HG03280 (cell line): ENCODE measurements around the gene INPP5E.

ENCODE experiments used
- ATAC-seq: cut with Tn5 transposase; IDR thresholded peaks from one replicate; pipeline ENCODE4 v1.9.1; 2021; ENCODE audit warnings: mild to moderate bottlenecking, moderate library complexity; ENCODE audit not compliant: unreplicated experiment

The INPP5E gene

DNA sequence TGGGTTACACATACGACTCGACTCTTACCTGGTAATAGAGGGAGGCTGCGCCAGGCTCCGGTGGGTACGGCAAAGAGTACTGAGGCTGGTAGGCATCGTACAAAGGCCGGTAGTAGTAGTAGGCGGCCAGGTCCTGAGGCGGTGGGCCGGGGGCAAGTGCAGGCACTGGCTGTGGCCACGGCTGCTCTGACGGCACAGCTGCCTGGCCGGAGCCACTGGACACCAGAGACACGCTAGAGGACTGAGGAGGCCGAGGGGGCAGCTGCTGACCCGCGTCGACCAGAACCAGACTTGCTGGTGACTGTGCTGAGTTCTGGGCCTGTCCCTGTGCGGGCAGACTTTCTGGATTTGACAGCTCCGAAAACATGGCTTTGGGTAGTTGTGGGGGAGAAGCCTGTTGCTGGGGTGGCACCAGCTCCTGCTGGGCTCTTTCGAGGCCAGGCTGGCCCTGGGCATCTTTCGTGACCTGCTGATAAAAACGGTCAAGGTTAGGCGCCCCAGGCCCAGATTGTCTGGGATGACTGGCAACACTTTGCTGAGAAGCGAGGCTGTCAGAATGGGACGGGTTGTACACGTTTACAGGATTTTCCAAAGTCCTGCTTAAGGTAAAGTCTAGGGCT lies 34.5 kb upstream of the INPP5E start:
- no peak for ATAC-seq

DNA sequence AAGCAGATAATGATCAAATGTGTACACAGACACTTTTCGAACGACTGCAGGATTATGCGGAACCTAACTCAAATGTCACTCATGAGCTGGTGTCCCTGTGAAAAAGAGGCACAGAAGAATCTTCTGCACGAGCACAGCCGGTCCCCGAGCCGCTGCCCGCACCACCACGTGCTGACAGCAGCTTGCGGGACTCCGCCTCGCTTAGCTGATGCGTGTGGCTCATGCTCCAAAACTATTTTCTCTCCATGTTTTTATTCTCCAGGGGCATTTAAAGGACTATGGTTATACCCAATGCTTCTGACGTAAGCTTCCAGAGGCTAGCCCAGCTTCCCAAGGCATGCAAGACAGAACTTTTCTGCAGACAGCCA lies 33.7 kb upstream of the INPP5E start:
- no peak for ATAC-seq

DNA sequence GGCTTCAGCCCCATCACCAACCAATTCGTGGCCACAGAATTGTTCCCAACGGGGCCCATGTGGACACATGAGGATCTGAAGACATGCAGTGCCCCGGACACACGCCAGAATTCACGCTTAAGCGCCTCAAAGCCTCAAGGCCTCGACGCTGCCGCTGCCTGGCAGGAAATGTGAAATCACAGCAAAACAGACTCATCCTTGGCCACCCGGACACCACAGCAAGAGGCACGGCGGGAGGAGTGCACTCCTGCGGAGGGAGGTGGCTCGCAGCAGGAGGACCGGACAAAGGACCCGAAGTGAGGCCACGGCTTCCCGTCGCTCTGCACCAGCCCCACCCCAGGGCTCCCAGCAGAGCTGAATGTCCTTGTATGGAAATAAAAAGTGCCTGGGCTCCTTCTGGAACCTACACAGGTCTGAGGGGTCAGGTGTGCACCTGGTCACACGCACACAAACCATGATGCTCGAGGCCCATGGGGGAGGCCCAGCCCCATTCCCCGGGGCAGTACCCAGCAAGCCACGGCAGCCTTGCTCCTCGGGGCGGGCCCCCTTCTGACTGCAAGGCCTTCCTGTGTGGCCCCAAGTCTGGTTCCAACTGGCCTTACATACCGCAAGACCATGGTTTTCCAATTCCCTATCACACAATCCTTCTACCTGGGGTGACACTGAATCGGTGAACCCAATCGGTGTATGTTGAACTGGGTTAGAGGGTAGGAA lies 33.2 kb upstream of the INPP5E start:
- ATAC-seq: no peak

DNA sequence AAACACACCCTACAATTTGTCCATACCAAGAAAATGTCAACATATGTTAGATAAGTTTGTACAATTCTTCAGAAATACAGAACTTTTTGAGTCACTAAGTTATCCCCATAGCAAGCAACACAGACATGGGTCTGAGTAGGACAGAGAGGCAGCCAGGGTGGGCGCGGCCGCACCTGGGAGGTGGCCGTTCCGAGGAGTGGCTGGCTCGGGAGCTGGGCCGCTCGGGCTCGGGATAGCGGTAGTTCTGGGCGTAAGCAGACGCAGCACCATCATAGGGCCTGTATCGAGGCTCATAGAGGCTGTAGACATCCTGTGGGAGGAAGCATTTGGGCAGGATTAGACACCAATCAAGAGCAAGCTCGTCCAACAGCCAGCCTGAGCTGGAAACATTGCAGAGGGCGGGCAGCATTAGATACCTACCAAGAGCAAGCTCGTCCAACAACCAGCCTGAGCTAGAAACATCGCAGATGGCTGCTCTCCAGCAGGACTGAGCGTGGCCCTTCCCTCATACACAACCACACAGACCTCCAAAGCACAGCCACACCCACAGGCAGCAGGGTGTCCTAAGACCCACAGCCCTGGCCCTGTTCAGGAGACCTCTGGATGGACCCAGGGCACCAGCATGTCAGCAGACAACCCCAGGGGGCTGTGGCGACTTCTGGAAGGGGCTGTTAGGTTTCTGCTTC lies 32.3 kb upstream of the INPP5E start:
- no peak for ATAC-seq

DNA sequence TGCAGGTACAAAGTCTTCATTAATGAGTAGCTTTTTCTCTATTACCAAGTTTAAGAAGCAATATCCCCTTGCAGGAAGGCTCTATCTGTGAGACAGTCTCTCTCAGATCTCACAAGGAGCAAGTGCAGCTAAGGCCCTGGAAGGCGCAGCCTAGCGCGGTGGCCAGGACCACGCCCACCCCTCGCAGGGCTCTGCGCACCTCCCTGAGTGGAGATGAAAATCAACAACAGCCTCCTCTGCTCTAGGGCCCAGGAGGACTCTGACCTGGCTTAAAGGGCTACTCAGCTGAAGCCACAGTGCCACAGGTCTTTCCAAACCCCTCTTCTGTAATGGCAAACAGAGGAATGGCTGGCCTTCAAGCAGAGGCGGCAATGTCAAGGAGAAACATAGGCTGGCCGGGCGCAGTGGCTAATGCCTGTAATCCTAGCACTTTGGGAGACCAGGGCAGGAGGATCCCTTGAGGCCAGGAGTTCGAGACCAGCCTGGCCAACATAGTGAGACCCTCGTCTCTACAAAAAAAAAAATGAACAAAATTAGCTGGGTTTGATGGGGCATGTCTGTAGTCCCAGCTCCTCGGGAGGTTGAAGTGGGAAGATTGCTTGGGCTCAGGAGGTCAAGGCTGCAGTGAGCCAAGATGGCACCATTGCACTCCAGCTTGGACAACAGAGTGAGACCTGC lies 31.3 kb upstream of the INPP5E start:
- no peak for ATAC-seq

DNA sequence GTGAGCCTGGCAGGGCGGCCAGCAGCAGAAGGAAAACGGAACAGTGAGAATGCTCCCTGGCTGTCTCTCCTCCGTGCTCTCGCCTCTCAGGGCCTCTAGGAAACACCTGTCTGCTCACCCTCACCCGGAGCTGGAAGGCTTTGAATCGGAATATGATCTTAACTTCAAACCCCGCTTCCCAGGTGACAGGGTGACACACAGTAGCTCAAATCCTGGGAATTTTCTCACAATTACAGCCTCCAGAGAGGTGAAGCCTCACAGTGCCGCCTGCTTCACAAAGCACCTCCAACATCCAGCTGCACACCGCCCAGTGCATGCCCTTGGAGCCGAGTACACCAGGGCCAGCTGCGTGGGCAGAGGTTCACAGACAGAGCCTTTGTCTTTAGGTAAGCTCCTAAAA lies 30.7 kb upstream of the INPP5E start:
- no peak for ATAC-seq

DNA sequence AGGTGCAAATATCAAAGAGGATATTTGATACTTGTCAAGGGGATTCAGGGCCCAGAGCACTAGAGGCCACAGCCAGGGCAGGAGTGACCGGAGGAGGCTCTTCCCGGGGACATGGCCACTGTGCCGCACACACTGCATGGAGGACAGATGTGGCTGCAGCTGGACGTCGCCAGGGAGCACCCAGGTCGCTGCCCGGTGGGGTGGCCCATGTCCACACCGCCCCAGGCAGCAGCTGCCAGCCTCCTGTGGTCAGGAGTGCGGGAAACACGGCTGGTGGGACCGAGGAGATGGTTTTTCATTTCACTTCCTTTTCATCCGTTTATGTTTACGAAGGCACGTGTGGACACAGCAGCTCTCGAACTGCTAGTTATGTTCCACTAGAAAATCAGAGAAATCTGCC lies 28.1 kb upstream of the INPP5E start:
- no peak for ATAC-seq

DNA sequence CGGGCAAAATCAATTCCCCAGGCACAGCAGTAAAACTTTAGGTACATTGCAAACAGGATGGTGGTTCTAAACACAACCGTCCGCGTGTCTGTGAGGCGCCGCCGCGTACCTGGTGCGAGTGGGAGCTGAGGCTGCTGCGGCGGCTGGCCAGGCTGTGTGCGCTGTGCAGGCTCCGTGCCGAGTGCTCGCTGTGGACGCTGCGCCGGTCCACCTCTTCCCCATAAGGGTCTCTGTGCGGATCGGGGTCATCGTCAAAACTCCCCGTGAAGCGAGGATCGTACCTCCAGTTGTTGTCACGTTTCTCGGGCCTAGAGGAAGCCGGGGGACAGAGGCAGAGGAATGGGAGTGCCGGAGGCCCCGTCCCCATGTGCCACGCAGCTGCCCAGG lies 26.5 kb upstream of the INPP5E start:
- ATAC-seq: no peak

DNA sequence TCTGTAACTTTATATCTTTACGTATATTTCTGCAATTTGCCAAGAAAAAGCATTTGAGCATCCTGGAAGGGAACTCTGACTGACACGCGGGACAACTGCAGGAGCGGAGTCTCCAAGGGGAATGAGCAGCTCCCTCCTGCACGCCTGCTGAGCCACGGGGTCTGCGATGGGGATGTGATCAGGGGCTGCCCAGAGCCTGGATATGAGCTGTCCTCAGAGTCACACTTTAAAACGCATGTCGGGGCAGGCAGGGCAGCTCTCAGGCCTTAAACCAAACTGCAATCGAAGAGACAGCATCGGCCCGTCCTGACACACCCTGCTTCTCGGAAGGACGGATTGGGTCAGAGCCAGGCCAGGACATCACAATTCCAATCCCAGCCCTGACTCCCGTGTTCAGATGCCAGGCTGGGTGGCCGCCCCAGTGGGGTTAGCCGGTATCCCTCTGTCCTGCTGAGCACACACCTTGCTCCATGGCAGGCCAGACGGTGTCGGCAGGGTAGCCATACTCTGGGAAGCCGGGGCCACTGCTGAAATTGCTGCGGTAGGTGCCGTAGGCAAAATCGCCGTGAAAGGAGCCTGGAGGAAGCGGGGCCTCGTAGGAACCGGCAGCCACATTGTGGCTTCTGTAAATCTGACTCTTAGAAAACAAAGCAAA lies 26.0 kb upstream of the INPP5E start:
- ATAC-seq: no peak

DNA sequence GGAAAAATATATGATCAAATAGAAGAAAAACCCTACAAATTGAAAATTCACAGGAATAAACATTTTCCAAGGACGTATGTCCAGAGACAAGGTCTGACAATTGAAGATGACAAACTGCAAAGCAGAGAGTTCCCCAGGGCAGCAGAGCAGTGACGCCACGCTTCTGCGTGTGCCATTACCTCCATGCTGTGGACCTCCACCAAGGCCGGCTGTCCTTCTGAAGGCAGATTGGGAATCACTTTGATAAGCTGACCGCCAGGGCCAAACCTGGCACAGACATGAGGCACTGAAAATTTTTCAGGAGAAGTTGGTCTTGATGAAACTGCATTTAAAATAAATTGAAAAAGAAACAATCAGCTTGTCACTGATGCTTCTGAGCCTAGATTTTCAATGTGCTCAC lies 24.6 kb upstream of the INPP5E start:
- no peak for ATAC-seq

DNA sequence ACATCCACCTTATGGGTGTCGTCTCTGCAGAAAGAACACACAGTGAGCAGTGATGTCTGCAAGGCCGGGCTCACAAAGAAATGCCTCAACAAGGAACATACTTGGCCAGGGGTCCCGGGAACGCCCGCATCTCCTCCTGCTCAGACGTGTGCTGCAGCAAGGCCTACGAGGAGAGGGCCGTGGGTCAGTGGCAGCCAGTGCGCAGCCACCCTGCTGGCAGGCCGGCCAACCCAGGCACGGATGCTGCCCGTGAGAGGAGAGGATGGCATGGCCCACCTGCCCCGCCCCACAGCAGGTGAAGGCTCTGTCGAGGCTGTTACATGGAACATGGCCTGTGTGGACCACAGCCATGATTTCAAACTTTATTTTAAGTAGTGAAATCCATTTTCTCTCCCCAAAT lies 23.9 kb upstream of the INPP5E start:
- no peak for ATAC-seq

DNA sequence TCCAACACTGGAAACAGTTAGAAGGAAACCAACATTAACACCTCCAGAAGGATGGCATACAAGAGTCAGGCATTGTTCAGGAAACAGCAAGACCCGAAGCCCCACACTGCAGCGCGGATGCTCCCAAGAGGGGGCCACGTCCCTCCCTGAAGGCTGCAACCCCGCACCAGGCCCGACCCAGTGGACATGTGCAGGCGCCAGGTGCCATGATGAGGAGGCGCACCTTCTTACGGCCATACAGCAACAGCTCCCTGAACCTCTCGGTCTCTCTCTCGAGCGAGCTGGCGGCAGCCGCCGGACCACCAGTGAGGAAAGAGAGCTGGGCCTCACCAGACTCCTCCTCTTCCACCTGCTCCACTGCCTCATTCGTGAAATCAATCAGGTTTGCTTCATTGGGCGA lies 23.0 kb upstream of the INPP5E start:
- ATAC-seq: no peak

DNA sequence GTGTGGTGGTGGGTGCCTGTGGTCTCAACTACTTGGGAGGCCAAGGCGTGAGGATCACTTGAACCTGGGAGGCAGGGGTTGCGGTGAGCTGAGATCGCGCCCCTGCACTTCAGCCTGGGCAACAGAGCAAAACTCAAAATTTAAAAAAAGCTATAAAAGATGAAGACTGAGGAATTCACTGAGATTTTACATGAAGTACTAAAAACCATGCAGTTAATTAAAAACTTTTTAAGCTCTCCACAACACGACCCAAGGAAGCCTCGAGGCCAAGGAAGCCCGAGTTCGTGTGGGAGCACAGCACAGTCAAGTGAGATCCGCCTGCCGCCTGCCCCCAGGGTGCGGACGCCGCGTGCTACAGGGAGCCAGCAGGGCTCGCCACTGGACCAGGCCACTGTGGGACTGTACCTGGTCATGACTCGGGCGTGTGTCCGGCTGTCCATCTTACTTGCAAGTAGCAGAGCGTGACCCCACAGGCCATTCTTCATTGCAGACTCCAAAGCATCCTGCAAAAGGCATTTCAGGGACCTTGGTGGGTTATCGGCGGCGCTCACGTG lies 21.2 kb upstream of the INPP5E start:
- ATAC-seq: no peak

DNA sequence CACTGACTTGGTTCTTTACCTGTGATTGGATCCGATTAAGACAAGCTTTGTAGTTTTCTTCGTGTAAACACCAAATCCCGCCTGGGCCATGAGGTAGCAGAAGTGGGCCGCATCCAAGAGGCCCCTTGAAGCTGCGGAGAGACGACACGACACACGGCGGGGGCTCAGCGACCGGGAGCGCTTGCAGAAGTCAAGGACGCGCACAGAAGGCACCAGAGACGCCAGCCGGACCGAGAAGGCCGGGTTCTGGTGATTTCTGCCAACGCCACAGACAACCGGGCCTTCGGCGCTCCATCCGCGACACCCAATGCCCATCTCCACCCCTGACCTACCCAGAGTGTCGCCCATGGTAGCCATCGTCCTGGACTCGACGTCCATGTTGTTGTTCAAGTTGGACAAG lies 19.8 kb upstream of the INPP5E start:
- no peak for ATAC-seq

DNA sequence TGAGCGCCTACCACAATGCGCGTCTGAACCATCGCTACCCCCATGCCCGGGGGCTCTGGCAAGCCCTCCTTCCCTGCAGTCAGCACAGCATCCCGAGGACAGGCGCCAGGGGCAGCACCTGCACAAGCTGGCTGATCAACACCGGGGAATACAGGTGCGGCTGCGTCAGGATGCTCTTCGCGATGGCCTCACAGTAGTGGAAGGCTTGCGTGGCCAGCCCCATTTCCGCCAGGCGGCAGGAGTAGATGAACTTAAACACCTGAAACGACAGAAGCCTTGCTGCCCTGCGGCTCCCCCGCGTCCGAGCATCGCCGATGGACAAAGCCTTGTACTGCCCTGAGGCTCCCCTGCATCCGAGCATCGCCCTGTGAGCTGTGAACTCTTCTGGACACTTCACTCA lies 17.7 kb upstream of the INPP5E start:
- ATAC-seq: no peak

DNA sequence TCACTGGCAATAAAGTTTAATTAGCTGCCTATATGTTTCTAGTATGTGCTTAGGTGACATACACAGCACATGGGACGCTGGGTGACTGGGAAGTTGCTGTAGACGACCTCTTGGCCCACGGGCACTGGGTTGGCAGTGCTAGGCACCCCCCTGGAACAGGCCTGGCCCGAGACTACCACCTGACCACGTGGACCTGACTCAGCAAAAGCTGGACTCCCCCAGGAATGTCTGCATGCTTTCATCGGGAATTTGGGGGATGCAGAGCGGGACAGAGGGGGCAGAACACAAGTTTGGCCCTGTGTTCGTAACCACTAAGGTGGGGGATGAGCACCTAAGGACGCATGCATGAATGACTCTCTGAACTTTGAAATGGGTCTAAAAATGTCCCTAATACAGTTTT lies 16.6 kb upstream of the INPP5E start:
- ATAC-seq: no peak

DNA sequence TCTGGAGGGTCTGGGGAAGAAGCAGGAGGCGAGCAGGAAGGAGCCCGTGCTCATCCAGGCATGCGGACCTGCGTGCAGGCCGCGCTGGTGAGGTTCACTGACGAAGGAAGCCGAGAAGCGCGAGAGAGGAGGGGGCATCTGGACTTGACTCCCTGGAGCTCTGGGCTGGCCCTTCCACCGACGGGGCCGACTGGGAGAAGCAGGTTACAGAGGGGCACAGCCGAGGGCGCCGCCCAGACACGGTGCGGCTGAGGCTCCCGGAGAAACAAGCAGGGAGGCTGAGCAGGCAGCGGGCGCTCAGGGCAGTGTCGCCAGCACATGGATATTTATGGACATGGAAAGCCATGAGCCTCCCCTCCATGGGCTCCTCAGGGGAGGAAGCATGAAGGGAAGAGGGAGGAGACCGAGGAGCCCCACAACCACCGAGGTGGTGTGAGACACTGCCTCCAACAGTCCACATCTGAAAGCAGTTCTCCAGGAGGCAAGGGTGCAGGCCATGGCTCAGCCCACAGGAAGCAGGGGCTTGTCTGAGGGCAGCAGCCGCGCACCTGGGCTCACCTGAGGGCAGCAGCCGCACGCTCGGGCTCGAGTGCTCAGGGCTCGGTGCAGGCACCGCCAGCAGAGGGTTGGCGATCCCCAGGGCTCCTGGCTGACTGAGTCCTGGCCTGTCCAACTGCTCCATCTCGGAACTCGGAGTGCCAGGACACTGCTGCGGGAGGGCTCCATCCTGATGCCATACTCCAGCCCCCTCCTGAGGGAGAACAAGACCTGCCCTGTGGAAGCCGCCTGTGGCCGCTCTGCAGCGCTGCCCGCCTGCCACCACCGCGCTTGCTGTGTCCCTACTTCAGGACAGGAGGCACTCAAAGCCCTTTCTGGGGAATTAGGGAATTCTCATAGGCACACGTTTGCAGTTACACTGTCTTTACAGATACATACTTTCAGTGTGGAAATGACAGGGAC lies 15.7 kb upstream of the INPP5E start:
- ATAC-seq: no peak

DNA sequence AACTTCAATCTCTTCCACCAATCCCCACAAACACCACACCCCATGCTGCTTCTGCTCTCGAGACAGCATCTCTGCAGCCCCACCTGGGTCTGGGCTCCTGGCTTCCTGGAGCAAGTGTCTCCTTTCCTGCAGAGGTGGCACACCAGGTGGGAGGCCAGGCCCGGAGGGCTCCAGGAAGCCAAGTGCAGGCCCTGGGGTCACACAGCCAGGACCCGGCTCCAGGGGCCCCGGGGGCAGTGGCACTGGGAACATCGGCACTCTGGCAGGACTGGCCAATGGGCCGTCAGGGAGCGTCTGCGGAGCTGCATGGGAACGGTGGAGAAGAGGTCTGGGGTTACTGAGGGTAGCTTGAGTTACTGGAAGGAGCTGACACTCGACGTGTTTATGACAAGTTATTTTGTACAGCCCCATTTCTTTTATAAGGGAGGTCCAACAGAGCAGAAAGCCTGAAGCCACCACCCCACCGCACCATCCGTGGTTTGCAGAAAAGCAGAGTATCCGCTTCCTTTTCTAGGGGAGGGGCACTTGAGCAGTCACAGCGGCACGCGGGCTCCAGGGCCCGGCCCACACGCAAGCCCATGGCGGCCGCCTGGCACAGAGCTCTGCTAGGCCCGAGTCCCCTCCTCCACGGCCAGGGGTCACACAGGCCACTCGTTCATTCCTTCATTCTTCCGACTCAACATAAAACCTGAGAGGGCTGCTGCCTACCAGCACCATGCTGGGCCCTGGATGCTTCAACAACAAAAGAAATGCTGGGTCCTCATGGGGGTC lies 14.6 kb upstream of the INPP5E start:
- no peak for ATAC-seq

DNA sequence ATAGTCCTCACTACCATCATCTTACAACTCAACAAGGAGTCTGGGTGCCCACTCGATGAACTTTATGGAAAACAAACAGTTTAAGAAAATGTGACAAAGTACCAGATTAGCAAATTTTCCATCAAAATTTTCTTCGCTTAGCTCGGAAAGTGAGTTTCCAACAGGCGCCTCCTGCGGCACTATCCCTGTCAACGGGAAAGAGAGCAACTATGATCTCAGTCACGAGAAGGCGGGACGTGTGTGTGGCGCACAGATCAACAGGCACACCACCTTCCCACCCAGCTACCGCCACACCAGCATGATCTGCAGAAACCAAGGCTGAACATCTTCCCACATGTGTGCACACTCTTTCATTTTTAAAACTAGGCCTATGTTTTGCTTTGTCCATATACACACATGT lies 13.7 kb upstream of the INPP5E start:
- ATAC-seq: no peak
